GM19023 (cell line): Measurements from ENCODE around the gene UBTD1.

Source experiments
- ATAC-seq: cut with Tn5 transposase; IDR thresholded peaks from one replicate; pipeline ENCODE4 v1.9.1; 2021; ENCODE audit warnings: mild to moderate bottlenecking, moderate library complexity; ENCODE audit not compliant: unreplicated experiment

The UBTD1 gene

DNA sequence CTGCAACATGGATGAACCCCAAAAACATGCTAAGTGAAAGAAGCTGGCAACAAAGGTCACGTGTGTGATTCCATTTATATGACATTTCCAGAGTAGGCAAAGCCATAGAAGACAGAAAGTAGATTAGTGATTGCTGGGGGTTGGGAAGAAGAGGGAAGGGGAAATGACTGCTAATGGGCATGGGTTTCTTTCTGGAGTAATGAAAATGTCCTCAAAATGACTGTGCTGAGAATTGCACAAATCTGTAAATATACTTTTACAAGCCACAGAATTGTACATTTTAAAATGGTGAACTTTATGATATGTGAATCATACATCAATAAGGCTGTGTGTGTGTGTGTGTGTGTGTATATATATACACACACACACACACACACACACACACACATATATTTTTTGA is 16.3 kb upstream of the UBTD1 start:
- ATAC-seq, result no peak

DNA sequence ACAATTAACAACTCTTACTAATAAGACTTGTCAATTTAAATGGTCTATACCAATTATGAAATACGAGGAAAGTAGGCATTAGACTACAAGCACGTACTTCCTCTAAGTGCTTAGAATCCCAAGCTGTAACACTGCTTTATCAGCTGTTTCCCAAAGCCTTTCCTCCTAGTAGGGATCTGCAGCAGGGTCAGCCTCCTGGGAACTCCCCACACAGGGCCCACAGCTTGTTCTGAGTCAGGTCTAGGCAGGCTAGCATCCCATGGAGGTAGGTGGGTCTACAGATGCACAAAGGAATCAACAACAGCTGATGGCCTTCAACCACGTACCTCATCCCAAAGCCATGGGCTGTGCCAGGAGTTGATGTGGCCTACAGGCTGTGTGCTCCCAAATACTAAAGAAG is 15.2 kb upstream of the UBTD1 start:
- ATAC-seq, result no peak

DNA sequence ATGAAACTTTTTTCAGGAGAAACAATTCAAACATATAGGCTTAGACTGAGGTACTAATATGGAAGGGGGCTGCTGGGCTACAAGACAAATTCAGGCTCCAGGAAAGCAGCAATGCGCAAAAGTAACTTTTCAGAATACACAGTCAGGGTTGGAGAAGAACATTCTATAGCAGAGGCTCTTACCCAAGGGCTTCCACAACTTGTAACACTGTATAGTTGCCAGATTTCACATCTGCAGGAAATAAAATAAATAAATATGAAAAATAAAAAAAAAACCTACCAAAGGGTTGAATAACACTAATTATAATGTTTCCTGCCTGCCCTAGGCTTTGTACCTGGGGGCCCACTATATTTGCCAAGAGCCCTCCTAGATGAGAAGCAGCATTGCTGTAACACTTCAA is 14.8 kb upstream of the UBTD1 start:
- no peak for ATAC-seq

DNA sequence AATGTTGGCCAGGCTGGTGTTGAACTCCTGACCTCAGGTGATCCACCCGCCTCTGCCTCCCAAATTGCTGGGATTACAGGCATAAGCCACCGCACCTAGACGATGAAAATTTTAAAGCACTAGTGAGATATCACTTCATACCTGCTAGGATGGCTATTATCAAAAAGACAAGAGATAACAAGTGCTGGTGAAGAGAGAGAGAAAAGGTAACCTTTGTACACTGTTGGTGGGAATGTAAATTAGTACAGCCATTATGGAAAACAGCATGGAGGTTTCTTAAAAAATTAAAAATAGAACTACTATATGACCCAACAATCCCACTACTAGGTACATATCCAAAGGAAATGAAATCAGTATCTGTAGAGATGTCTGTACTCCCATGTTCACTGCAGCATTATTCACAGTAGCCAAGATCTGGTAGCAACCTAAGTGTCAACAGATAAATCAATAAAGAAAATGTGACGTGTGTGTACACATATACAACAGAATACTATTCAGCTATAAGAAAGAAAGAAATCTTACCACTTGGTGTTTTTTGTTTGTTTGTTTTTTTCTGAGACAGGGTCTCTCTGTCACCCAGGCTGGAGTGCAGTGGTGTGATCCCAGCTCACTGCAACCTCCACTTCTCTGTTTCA is 13.0 kb upstream of the UBTD1 start:
- ATAC-seq, result no peak

DNA sequence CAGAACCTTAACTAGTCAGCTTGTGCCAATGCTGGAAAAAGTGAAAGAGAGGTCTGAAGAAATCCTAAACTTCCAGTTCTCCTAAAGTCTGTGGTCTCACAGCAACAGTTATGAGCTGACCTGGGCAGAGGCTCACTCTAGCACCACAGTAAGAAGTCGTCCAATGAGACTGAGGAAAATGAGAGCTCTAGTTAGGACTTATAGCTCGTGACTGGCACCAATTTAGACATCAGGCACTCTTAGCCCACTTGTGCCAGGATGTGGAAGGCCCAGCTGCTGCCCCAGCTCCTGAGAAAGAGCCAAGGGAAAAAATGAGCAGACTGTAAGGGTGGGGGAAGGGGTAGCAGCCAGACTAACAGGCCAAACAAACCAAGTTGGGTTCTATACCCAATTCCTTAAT is 8.1 kb upstream of the UBTD1 start:
- no peak for ATAC-seq

DNA sequence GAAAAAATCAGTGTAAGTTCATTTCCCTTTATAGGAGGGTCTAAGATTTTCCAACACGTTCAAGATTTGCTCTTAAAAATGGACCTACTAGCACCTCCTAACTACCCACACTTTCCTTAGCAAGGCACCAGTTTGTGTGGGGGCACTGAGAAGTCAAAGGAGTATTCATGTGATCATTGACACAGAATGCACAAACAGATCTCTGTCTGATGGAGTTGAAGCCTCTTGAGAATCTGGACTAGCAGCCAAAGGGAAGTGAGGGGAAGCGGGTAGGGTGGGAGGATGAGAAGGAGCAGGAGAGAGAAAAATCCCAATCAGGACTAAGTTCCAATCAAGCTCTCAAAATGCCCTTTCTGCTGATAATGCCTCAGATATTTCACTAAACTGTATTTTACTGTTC is 4.6 kb upstream of the UBTD1 start:
- ATAC-seq, result no peak

DNA sequence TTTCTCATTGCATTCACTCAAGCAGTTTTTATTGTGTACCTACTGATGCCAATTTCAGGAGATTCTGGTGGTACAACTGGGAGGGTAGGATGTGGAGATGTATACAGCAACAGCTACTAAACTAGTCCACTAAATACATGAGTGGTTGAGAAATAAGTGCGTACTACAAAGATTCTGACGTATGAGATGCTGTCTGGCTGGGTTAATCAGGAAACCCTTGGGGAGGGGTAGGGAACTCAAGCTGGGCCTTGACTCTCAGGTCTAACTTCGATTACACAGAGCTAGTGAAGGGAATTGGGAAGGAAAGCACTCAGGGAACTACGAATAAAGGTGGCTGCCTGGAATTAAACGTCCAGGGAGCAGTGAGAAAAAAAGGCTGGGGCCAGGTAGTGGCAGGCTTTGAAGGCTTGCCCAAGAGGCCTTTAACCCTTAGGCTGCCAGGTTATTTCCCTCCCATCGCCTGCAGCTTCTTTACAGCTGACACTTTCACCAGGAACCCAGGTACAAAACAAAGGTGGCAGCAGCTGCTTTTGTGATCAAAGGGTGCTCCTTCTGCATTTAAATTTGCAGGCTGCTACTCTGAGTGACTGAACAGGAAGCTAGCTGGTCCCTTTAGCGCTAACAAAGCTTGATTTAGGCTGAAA is 3.7 kb upstream of the UBTD1 start:
- no peak for ATAC-seq

DNA sequence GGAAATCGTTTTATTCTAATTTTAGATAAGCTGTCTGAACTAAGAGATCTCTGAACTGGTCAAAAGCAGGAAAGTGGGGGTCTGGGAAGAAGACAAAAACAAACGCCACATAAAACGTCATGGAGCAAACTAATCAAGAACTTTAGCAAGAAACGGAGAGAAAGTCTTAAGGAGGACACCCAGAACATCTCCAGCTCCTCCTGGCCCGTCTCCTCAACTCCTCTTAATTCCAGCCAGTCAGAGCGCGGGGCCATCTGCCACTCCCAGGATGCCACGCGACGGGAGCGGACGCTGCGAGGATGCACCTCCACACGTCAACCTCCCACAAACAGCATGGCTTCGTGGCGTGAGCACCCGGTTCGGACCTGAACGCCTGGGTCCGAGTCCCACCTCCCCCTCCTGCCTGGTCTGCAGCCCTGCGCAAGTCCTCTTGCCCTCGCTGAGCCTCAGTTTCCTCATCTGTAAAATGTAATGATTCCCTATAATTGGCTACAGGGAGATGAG is 1.1 kb upstream of the UBTD1 start:
- ATAC-seq, result peak; percentile 34

DNA sequence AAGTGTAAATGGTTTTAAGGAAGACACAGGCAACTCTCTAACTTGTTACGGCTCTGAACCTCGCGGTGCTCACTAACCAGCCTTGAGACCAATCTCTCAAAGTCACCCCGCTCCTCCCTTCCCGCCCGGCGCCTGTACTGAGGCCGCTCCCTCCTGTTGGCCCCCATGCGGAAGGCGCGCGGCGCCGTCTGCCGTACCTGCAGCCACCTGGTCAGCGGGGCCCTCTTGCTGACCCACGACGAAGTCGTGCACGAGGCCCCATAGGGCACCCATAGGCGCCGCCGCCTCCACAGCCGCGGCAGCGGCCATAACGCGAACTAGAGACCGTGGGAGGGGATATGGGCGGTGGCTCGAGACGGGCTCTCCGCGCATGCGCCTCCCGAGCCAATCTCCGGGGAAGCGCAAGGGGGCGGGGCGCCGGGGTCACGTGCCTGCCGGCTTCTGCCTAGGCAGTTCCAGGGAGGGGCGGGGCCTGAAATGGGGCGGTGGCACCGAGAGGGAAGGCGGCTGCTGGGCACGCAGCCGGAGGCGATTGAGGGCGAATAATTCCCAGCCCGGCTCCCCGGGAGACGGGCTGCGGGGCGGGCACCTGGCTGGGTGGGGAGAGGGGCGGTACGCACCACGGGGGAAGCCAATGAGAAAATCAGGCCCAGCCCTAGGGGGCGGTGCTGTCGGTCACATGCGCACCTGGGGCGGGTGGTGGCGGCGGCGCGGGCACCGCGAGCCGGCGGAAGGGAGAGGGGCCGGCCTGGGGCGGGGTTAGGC is 466 bp upstream of the UBTD1 start, which contains the start of gene MMS19:
MMS19 (minus strand) TSS at position 347 of the 765 bp plus-strand sequence; CDS start at position 309, 38 bp downstream.
- peak; percentile 94 for ATAC-seq

DNA sequence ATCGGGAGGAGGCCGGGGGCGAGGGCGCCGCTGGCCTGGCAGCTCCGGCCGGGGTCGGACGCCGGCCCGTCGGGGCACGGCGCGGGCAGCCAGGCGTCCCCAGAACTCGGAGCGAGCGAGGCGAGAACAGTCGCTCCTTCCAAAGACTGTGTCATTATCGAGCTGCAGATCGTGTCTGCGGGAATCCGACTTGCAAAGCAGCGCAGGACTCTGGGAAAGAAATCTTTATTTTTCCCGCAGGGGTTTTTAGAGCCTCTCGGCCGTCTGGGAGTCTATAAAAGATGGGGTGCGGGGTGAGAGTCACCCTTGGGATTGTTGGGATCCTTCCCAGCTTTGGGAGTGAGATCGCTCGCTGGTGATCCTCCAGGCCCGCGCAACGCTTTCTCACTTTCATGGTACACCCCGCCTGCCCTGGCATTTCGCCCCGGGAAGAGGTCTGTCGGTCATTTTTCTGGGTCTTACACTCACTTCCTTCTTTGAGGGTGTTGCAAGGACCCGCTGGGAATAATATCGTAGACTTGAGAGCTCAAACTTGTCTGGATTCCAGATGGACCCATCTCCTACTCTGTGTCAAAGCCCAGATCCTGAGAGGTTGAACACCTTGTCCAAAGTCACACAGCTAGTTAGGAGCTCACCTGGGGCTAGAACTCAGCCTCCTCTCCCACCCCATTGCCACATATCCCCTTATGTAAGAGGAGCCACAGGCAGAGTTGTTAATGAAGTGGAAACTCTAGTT is 1.0 kb downstream of the UBTD1 start:
- no peak for ATAC-seq

DNA sequence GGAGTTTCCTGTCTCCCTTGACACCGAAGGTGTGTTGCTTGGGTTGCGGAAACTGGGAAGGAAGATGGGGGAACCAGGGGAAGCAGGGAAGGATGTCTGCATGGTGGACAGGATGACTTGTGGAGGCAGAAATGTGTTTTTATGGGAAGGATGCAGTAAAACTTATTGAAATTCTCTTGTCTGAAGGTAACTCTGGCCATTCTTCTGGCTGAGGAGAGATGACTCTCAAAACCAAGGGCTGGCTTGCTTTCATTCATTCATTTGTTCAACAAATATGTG is 1.5 kb downstream of the UBTD1 start:
- no peak for ATAC-seq

DNA sequence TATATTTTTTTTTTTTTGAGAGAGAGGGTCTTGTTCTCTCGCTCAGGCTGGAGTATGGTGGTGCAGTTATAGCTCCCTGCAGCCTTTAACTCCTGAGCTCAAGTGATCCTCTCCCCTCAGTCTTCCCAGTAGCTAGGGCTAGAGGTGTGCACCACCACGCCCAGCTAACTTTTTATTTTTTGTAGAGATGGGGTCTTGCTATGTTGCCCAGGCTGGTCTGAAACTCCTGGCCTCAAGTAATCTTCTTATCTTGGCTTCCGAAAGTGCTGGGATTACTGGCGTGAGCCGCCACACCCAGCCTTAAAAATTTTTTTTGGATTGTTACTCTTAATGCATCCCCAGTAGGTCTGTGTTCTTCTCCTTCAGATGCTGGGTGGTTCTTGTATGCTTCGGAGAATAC is 4.2 kb downstream of the UBTD1 start:
- no peak for ATAC-seq

DNA sequence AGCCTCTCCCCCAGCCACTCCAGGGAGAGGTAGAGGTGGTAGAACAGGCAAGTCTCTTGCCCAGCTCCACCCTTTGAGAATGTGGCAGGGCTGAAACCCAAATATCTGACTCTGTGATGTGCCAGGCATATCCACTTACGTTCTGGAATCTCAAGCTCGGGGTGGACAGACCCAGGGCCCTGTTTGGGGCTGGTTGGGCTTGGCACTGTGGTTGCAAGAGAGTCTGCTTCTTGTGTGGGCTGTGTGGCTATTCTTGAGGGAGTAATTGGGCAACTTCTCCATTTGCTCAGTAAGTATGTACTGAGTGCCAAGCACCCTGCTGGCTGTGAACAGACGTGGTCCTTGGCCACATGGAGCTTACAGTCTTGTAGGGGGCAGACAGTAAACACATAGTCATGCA is 4.7 kb downstream of the UBTD1 start:
- no peak for ATAC-seq

DNA sequence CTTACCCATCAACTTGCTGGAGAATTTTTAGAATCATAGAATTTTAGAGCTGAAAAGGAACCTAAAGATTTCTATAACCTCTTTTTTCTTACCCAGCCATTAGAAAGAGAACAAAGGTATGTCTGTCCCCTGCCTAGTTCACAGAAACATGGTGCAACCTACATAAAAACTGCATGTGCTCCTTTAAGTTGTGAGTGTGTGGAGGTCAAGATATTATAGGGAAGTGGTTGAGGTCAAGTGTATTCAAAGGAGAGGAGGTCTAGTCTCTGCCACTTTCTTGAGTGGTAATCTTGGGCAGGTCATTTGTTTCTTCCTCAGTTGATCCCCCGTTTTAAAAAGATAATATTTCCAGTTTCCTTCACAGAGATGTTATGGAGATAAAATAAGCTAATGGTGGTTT is 6.4 kb downstream of the UBTD1 start:
- ATAC-seq, result no peak

DNA sequence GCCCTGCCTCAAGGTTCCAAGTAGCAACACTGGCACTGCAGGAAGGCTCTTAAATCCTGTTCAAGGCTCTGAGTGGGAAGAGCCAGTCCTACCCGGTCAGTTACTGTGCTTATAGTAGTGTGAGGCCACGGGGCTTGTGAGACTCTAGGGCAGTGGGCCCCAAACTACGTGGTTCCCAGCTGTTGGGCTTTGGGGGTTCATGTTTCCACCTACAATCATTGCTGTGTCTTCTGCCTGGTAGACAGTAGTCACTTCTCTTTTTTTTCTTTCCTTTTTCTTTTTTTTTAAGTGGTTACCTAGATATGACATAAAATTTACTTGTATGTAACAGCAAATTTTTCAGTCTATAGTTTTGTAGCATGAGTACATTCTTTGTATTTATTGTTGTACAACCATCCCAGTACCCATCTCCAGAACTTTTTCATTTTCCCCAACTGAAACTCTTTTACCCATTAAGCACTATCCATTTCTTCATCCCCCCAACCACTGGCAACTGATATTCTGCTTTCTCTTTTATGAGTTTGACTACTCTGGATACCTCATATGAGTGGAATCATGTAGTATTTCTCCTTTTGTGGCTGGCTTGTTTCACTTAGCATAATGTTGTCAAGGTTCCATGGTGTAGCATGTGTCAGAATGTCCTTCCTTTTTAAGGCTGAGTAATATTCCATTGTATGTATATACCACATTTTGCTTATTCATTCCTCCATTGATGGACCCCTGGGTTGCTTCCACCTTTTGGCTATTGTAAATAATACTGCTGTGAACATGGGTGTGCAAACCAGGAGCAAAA is 7.7 kb downstream of the UBTD1 start:
- ATAC-seq, result no peak

DNA sequence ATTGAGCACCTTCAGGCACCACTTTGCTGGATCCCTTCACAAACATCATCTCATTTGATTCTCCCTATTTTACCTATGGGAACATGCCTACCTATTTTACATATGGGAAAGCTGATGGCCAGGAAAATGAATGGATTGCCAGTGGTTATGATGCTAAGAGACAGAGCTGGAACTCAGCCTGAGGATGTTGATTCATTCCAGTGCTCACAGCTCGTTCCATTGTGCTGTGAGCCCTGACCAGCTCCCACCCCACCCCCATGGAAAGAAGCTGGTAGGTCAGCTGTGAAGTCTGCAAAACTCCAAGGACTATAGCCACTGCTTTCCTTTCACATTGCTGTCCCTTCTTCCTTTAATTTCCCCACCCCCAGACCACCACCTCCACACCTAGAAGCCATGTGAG is 9.6 kb downstream of the UBTD1 start:
- no peak for ATAC-seq

DNA sequence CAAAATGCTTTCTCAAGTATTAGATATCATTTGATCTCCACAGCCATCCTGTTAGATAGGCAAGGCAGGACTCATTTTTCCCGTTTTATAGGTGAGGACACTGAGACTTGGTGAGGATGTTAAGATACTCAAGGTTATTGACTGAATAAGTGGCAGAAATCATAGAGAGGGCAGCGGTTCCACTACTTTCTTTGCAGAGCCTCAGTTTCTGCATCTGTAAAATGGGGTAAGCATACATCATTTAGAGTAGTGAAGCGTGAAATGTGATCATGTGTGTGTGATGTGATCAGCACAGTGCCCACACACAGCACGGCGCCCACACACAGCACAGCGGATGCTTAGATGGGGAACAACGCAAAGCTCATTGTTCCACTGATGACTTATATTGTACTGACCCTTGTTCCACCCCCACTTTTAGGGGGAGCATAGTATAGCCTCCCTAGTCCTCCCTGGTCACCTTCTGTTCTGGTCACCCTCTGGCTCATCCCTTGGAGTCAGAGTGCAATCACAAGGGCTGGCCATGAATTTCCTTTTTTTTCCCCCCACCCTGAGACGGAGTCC is 10.5 kb downstream of the UBTD1 start:
- no peak for ATAC-seq

DNA sequence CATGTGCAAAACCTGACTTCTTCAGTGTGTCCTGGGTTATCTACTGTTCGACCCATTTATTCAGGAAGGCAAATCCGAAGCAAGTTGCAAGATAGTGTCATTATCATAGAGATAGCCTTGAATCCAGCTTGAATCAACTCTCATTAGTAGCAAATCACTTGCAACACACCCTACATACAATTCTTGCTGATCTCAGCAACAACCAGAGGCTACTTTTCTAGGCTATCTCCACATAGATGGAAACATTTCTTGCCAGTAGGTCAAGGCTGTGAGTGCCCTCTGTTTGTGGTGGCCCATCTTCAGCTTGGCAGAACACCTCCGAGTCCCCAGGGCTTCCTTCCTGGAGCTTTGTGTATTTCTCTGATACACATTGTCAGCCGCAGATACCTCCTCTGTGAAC is 12.0 kb downstream of the UBTD1 start:
- no peak for ATAC-seq

DNA sequence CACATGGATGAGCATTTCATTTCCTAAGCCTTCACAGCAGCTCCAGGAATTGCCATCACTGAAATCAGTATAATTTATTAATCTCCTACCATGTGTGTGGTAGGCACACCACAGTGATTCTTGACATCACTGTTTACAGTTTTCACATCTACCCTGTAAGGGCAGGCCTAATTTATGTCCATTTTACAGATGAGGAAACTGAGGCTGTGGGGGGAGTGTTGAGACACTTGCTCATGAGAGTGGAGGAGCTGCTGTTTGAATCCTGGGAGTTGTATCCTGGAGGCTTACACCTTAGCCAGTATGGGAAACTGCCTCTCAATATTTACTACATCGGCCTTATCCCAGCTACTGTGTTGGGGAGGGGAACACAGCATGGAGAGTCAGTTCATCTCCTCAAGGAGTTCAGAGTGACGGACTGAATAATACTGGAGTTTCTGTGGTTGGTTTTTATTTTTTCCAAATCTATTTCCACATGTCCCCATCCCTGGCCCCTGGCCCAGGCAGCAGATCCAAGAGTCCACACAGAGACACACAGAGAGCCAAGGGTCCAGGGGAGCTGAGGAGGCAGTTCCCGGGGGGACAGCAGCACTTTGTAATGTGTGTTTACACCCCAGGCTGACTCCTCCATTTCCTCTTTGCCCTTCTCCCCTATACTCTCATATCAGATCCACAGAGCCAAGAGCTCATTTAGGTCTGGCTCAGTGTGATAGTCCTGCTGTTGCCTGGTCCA is 13.2 kb downstream of the UBTD1 start:
- ATAC-seq, result no peak

DNA sequence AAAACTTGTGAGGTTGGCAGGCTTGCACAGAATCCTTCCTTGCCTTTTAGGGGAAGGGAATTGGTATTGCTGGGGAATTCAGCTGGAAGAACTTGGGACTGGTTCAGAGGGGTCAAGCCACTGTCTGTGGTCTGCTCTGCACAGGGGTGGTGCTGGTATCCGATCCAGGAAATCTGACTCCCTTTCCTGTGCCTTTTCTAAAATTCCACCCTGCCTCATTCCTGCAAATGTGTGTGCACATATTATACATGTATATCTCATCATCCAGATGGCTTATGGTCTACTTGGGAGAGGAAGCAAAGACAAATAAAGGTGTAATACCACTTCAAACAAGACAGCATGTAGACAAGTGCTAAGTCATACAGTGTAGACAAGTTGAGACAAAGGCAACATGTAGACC is 14.3 kb downstream of the UBTD1 start:
- ATAC-seq, result no peak
